H7 (cell line): Measurements from ENCODE around the gene ATRIP. TPM values are rescaled to one million over a fixed set of nuclear protein-coding genes. Genes with fewer than 3 reads are reported as not detected.
"Not testable (repeated sequence)": the region's sequence is repeated elsewhere in the genome, so short reads cannot be mapped to it uniquely, and the experiment has no call there.

Experiments used
- DNase-seq: peaks from one replicate; pipeline ENCODE4 v3.0.0; 2012
- H3K27me3 ChIP-seq: 2 replicates; pipeline ENCODE4 v1.6.0; 2011; ENCODE audit warnings: mild to moderate bottlenecking, low read length; ENCODE audit not compliant: control insufficient read depth, insufficient read depth
- H3K36me3 ChIP-seq: replicated peaks from 2 replicates; pipeline ENCODE4 v1.5.1; 2011; ENCODE audit warnings: low read length; ENCODE audit not compliant: control insufficient read depth, insufficient read depth
- H3K4me3 ChIP-seq: 2 replicates; pipeline ENCODE4 v1.5.1; 2011; ENCODE audit warnings: low read depth, mild to moderate bottlenecking, control low read depth, low read length, moderate library complexity; ENCODE audit not compliant: insufficient read depth
- total RNA-seq: library from RNA; depleted of rRNA; stranded (reverse); fragments of >200 nt; shearing (Covaris generic); gene quantifications from 2 replicates; pipeline ENCODE4 v1.2.3, GENCODE V29; 2014

The ATRIP gene
- total RNA-seq, 1 experiment from 2014 or later: 18.5 TPM

DNA sequence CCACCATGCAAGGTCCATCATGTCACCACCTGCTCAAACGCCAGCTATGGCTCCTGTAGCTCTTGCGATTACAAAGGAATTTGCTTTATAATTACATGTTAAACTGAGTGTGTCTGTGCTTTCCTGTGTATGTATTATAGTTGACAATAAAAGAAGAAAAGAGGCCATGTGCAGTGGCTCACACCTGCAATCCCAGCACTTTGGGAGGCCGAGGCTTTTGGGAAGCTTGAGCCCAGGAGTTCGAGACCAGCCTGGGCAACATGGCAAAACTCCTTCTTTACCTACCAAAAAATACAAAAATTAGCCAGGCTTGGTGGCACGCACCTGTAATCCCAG lies 27.0 kb downstream of the ATRIP start:
- Histone ChIP-seq H3K27me3 (no peaks in the 10 kb centered on the region; the same call in 1 of the 2 replicates), H3K4me3 (no peak overlapping the region), H3K36me3 (peaks cover 9% of the 10 kb centered on the region)
- DNase-seq: no peak

DNA sequence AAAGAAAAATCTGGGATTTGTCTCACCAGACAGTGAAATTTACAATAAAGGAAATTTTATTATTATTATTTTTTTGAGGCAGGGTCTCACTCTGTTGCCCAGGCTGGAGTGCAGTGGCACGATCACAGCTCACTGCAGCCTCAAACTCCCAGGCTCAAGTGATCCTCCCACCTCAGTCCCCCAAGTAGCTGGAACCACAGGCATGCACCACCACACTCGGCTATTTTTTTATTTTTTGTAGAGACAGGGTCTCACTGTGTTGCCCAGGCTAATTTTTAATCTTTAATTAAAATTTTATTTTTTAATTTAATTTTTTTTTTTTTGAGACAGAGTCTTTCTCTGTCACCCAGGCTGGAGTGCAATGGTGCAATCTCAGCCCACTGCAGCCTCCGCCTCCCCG lies 27.5 kb downstream of the ATRIP start:
- DNase-seq, H3K4me3 ChIP-seq, H3K36me3 ChIP-seq, H3K27me3 ChIP-seq: not testable (repeated sequence)

- Histone ChIP-seq H3K36me3 (peaks cover 2% of the 10 kb centered on the region), H3K27me3 (no peaks in the 10 kb centered on the region; the same call in 1 of the 2 replicates), H3K4me3 (no peak overlapping the region)
- peak; percentile 86 for DNase-seq
Measured at GRCh38 chr3:48474619-48475018, 28.1 kb downstream of the ATRIP start.

DNA sequence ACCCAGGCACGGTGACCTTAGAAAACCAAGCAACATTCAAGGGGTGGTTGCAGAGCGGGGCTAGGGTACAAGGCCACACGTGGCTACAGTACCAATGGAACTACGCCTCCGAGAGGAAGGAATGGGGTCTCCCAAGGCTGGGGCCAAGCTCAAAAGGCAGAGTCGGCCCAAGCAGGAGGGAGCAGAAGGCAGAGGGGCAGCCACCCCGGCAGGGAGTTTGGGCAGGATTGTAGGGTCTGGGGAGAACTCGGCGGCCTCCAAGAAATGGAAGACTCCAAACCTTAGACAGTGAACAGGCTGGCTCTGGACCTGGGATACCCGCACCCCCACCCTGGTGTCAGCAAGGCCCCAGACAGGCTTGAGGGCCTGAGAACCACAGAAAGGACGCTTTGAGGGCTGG lies 28.7 kb downstream of the ATRIP start:
- Histone ChIP-seq H3K27me3 (no peaks in the 10 kb centered on the region; the same call in 1 of the 2 replicates), H3K36me3 (no peaks in the 10 kb centered on the region), H3K4me3 (no peak overlapping the region)
- peak; percentile 45 for DNase-seq

DNA sequence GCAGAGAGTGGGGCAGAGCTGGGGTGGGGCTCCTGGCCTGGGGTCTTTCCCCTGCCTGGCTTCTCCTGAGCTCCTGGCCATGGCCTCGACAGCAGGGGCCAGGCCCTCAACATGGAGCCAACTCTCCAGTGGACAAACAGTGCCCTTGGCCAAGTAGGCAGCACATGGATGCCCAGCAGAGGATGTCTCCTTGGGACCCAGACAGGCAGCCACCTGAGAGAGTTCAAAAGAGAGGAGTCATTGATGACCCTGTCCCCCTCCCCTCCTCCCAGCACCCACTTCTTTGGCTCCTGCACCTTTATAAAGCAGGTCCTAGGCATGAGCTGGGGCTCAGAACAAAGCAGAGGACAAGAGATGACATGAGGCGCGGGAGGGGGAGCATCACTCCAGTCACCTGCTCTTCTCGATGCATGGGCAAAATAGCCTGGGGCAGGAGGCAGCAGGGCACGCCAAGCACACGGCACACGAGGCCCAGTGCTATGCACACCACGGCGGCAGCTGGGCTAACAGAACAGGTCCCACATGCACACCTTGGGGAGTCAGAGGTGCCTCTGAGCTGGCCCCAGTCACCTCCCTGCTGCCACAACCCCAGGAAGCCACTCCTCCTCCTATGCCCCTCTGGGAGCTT lies 30.0 kb downstream of the ATRIP start:
- Histone ChIP-seq H3K27me3 (no peaks in the 10 kb centered on the region; the same call in 1 of the 2 replicates), H3K36me3 (no peaks in the 10 kb centered on the region), H3K4me3 (no peak overlapping the region)
- no peak for DNase-seq

DNA sequence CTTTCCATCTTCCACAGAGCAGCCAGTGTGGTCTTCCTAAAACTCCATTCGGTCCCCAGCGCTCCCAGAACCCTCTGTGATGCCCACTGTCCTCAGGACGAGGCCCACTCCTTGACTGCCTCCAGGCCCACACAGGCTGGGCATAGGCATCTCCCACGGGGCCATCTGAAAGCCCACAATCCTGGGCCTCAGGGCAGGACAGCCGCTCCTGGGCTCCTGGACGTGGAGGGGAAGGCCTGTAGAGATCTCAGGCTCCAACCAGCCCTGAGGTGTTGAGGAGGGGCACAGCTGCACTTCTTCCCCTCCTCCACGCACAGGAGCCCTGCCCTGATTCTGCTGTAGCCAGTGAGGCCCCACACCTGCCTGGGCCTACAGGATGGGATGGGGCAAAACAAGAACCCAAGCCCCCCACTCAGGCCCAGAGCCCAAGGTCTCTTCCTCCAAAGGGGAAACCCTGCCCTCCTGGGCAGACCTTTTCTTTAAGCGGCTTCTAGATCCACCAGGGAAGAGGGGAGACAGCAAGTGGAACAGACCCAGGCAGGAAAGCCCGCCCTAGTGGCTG lies 31.5 kb downstream of the ATRIP start:
- Histone ChIP-seq H3K36me3 (no peaks in the 10 kb centered on the region), H3K27me3 (no peaks in the 10 kb centered on the region; the same call in 1 of the 2 replicates), H3K4me3 (no peak overlapping the region)
- no peak for DNase-seq

DNA sequence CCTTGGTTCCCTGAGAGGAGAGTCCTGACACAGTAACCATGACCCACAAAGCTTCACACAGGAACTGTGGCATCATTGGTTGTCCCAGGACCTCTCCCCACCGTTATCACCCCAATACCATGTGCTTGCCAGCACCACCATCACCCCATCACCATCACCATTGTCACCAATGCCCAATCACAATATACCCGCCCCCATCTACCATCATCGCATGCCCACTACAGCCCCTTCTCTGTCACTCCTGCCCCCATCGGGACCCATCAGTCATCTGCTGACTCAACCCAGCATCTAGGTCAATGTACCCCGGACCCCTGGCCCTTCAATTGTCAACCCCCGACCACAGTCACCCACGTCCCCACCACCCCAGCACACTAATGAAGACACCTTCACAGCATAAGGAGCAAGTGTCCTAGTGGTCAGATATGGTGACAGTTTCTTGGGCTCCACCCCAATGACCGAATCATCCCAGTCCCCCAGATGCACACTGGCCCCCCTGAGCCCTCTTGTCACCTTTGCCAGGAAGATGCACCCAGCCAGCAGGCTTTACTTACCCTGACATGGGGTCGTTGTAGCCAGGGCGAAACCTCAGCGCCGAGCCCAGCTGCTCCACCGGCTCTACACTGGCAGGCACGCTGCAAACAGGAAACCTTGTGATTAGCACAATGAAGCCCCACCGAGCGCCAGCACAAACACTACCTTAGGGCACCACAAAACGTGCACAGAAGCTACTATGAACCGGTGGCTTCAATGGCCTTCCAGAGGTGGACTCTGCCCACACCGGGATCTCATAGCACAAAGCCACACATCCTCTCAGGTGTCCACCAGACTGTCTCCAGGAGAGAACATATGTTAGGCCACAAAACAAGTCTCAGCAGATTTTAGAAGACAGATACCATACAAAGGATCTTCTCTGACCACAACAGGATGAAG lies 32.4 kb downstream of the ATRIP start:
- no peak overlapping the region for H3K4me3 ChIP-seq
- H3K36me3 ChIP-seq: no peaks in the 10 kb centered on the region
- H3K27me3 ChIP-seq: no peaks in the 10 kb centered on the region; the same call in 1 of the 2 replicates
- no peak for DNase-seq

- not testable (repeated sequence) for H3K4me3 ChIP-seq, H3K36me3 ChIP-seq, DNase-seq, H3K27me3 ChIP-seq
Measured at GRCh38 chr3:48480891-48481290, 34.4 kb downstream of the ATRIP start.

GRCh38 chr3:48482822-48483221 lies 36.3 kb downstream of the ATRIP start:
- not testable (repeated sequence) for H3K36me3 ChIP-seq, DNase-seq, H3K4me3 ChIP-seq, H3K27me3 ChIP-seq

DNA sequence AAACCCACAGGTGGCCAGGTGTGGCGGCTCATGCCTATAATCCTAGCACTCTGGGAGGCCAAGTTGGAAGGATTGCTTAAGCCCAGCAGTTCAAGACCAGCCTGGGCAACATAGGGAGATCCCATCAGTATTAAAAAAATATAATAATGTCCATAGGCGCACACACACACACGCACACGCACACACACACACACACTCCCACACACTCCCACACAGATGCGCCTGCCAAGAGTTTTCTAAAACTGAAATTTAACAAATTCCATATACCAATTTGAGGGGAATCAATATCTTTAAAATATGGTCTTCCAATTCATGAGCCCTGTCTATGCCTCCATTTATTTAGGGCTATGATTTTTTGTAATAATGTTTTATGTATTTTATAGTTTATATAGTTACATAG lies 40.4 kb downstream of the ATRIP start:
- no peaks in the 10 kb centered on the region for H3K27me3 ChIP-seq
- no peak overlapping the region for H3K4me3 ChIP-seq
- DNase-seq: no peak
- no peaks in the 10 kb centered on the region; the same call in 1 of the 2 replicates for H3K36me3 ChIP-seq

GRCh38 chr3:48492461-48493202 lies 46.1 kb downstream of the ATRIP start:
- no peaks in the 10 kb centered on the region for H3K27me3 ChIP-seq
- H3K36me3 ChIP-seq: no peaks in the 10 kb centered on the region
- DNase-seq: no peak
- no peak overlapping the region for H3K4me3 ChIP-seq

DNA sequence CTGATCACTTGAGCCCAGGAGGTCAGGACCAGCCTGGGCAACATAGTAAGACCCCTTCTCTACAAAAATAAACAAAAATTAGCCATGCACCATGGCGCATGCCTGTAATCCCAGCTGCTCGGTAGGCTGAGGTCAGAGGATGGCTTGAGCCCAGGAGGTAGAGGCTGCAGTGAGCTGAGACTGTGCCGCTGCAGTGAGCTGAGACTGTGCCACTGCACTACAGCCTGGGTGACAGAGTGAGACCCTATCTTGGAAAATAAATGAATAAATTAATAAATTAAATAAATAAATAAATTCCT lies 46.6 kb downstream of the ATRIP start:
- Histone ChIP-seq H3K4me3 (no peak overlapping the region), H3K27me3 (no peaks in the 10 kb centered on the region), H3K36me3 (no peaks in the 10 kb centered on the region; the same call in 1 of the 2 replicates)
- DNase-seq: no peak

GRCh38 chr3:48500656-48501055 lies 54.1 kb downstream of the ATRIP start:
- DNase-seq: no peak
- H3K36me3 ChIP-seq: no peaks in the 10 kb centered on the region; the same call in 1 of the 2 replicates

GRCh38 chr3:48501196-48501595 lies 54.7 kb downstream of the ATRIP start:
- peaks cover 2% of the 10 kb centered on the region; the same call in 1 of the 2 replicates for H3K27me3 ChIP-seq
- H3K4me3 ChIP-seq: no peak overlapping the region
- no peak for DNase-seq
- H3K36me3 ChIP-seq: no peaks in the 10 kb centered on the region; the same call in 1 of the 2 replicates

More at GRCh38 chr3:48500656-48501055, 54.1 kb downstream of the ATRIP start:
- Histone ChIP-seq H3K27me3 (peaks cover 2% of the 10 kb centered on the region; the same call in 1 of the 2 replicates), H3K4me3 (no peak overlapping the region)
